Endothelial cell (in vitro differentiated cells): Measurements from ENCODE around the gene SLC22A23. TPM values are rescaled to one million over a fixed set of nuclear protein-coding genes. Genes with fewer than 3 reads are reported as not detected.

ENCODE experiments used
- DNase-seq: peaks from one replicate; pipeline ENCODE4 v3.0.0; 2021; ENCODE audit warnings: low spot score
- H3K27ac Mint-ChIP-seq: one replicate; pipeline ENCODE4 v1.8.0; 2021; ENCODE audit warnings: mixed read lengths, inconsistent platforms; ENCODE audit not compliant: unreplicated experiment
- H3K27me3 Mint-ChIP-seq: one replicate; pipeline ENCODE4 v1.8.0; 2021; ENCODE audit warnings: mild to moderate bottlenecking, moderate library complexity, mixed read lengths, inconsistent platforms; ENCODE audit not compliant: unreplicated experiment
- H3K36me3 Mint-ChIP-seq: one replicate; pipeline ENCODE4 v1.8.0; 2021; ENCODE audit warnings: mild to moderate bottlenecking, low read depth, mixed read lengths, inconsistent platforms; ENCODE audit not compliant: unreplicated experiment
- H3K4me1 Mint-ChIP-seq: one replicate; pipeline ENCODE4 v1.8.0; 2021; ENCODE audit warnings: mild to moderate bottlenecking, mixed read lengths, inconsistent platforms; ENCODE audit not compliant: unreplicated experiment
- H3K4me3 Mint-ChIP-seq: one replicate; pipeline ENCODE4 v1.8.0; 2021; ENCODE audit warnings: mild to moderate bottlenecking, mixed read lengths, inconsistent platforms; ENCODE audit not compliant: unreplicated experiment
- H3K9me3 Mint-ChIP-seq: one replicate; pipeline ENCODE4 v1.8.0; 2021; ENCODE audit warnings: mixed read lengths, inconsistent platforms; ENCODE audit not compliant: unreplicated experiment
- CTCF ChIP-seq: fragments of 200-600 bp; sonication (generic); IDR thresholded peaks from one replicate; pipeline ENCODE4 v1.5.0; 2021; ENCODE audit warnings: antibody characterized with exemption; ENCODE audit not compliant: unreplicated experiment
- total RNA-seq: library from RNA; stranded (reverse); fragmentation: NEBNext Ultra II Directional; extraction: Animal tissue kit (Norgen Biotek cat#: 25700); gene quantifications from one replicate; pipeline ENCODE4 v1.2.1, GENCODE V29; 2021; ENCODE audit not compliant: unreplicated experiment

SLC22A23 gene
- total RNA-seq, 1 donor from 2014 or later = 72.7 TPM

DNA sequence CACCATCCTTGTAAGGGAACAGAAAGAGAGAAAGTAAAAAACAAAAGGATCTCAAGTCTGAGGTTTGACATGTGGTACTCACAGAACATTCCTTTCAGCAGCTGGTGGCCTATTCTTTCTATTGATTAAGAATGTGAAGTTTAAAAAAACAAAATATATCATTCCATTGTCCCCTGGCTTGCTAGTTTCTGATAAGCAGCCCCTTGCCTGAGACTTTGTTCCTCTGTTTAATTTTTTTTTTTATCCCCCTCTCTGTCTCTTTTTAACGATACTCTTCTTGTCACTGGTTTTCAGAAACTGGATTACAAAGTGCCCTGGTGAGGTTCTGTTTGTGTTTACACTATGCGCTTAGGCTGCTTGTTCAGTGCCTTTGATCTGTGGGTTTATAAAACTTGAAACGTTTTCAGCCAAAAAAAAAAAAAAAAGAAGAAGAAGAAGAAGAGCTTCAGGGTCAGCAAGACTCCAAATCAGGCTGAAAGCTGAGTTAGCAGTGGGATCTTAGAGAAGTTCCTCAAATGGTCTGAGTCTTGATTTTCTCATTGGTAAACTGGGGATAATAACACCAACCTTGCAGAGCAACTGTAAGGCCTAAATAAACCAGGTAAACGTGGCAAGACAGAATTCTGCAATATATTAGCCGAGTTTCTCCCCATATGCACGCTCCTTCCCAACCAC is 45.1 kb upstream of the SLC22A23 start:
- no peaks in the 10 kb centered on the region for H3K36me3 Mint-ChIP-seq
- peaks cover 16% of the 10 kb centered on the region for H3K4me1 Mint-ChIP-seq
- H3K9me3 Mint-ChIP-seq = no peaks in the 10 kb centered on the region
- DNase-seq = no peak
- peak overlapping the region; percentile 75 for H3K27ac Mint-ChIP-seq
- H3K4me3 Mint-ChIP-seq = no peak overlapping the region
- H3K27me3 Mint-ChIP-seq = peaks cover 2% of the 10 kb centered on the region
- TF ChIP-seq CTCF = no peak

- no peak overlapping the region for H3K4me3 Mint-ChIP-seq
- no peak for TF ChIP-seq CTCF
- H3K9me3 Mint-ChIP-seq = no peaks in the 10 kb centered on the region
- H3K4me1 Mint-ChIP-seq = peaks cover 16% of the 10 kb centered on the region
- H3K36me3 Mint-ChIP-seq = no peaks in the 10 kb centered on the region
- DNase-seq = no peak
- no peak overlapping the region for H3K27ac Mint-ChIP-seq
- H3K27me3 Mint-ChIP-seq = peaks cover 2% of the 10 kb centered on the region
These were observed 43.6 kb upstream of the SLC22A23 start for GRCh38 chr6:3500262-3501014.

GRCh38 chr6:3499603-3500002 is 42.8 kb upstream of the SLC22A23 start:
- DNase-seq = no peak
- no peaks in the 10 kb centered on the region for H3K36me3 Mint-ChIP-seq
- no peak overlapping the region for H3K4me3 Mint-ChIP-seq
- peaks cover 2% of the 10 kb centered on the region for H3K27me3 Mint-ChIP-seq
- H3K9me3 Mint-ChIP-seq = no peaks in the 10 kb centered on the region
- peaks cover 13% of the 10 kb centered on the region for H3K4me1 Mint-ChIP-seq
- no peak for TF ChIP-seq CTCF
- H3K27ac Mint-ChIP-seq = no peak overlapping the region

- TF ChIP-seq CTCF = no peak
- Mint-ChIP-seq H3K4me1 (peaks cover 2% of the 10 kb centered on the region), H3K27ac (no peak overlapping the region), H3K36me3 (no peaks in the 10 kb centered on the region), H3K27me3 (peaks cover 5% of the 10 kb centered on the region), H3K9me3 (no peaks in the 10 kb centered on the region), H3K4me3 (no peak overlapping the region)
- DNase-seq = no peak
These were observed 39.5 kb upstream of the SLC22A23 start for GRCh38 chr6:3496395-3496794.
